Stimulated activated CD8-positive, alpha-beta memory T cell treated with anti-CD3 and anti-CD28 coated beads, Interleukin-7, amount 100 ng/mL, for 24 hours (primary cell): ENCODE measurements around the gene PPP6C.
"Not testable (repeated sequence)": the region's sequence is repeated elsewhere in the genome, so short reads cannot be mapped to it uniquely, and the experiment has no call there.

Experiments used
- DNase-seq: peaks from one replicate; pipeline ENCODE4 v3.0.0-alpha.2; 2020; ENCODE audit warnings: low read depth

Gene PPP6C

GRCh38 chr9:125181756-125182155, 7.8 kb downstream of the PPP6C start:
- not testable (repeated sequence) for DNase-seq

GRCh38 chr9:125180876-125181275, 8.7 kb downstream of the PPP6C start:
- DNase-seq = no peak

- not testable (repeated sequence) for DNase-seq
Observed at GRCh38 chr9:125179776-125180175, 9.8 kb downstream of the PPP6C start.

- no peak for DNase-seq
Observed at GRCh38 chr9:125177888-125178287, 11.7 kb downstream of the PPP6C start.

- DNase-seq = no peak
Observed at GRCh38 chr9:125176636-125177035, 13.0 kb downstream of the PPP6C start.

GRCh38 chr9:125172031-125172755, 17.4 kb downstream of the PPP6C start:
- DNase-seq = no peak

GRCh38 chr9:125169895-125170294, 19.7 kb downstream of the PPP6C start:
- no peak for DNase-seq

- no peak for DNase-seq
Observed at GRCh38 chr9:125166762-125167161, 22.8 kb downstream of the PPP6C start.

- not testable (repeated sequence) for DNase-seq
Observed at GRCh38 chr9:125162891-125163290, 26.7 kb downstream of the PPP6C start.

- no peak for DNase-seq
Observed at GRCh38 chr9:125161284-125161918, 28.2 kb downstream of the PPP6C start.

- DNase-seq = no peak
Observed at GRCh38 chr9:125160750-125161149, 28.9 kb downstream of the PPP6C start.

GRCh38 chr9:125156551-125156950, 33.1 kb downstream of the PPP6C start:
- no peak for DNase-seq

- DNase-seq = no peak
Observed at GRCh38 chr9:125153712-125154367, 35.8 kb downstream of the PPP6C start.

GRCh38 chr9:125151730-125152129, 37.9 kb downstream of the PPP6C start:
- DNase-seq = no peak

GRCh38 chr9:125150349-125151245, 39.0 kb downstream of the PPP6C start:
- no peak for DNase-seq

- DNase-seq = no peak
Observed at GRCh38 chr9:125147401-125147951, 42.1 kb downstream of the PPP6C start.

GRCh38 chr9:125146247-125146646, 43.4 kb downstream of the PPP6C start:
- no peak for DNase-seq

- DNase-seq = no peak
Observed at GRCh38 chr9:125145425-125145824, 44.2 kb downstream of the PPP6C start.

GRCh38 chr9:125143377-125144090, 46.1 kb downstream of the PPP6C start, which contains the start of gene SCAI:
Gene SCAI, minus strand, starts transcription at chr9:125143528. Its CDS starts 91 bp downstream, at chr9:125143437.
- peak; percentile 95 for DNase-seq

- DNase-seq = no peak
Observed at GRCh38 chr9:125142560-125143376, 46.8 kb downstream of the PPP6C start.
